Endothelial cell of umbilical vein (primary cell): ENCODE measurements around the gene ARHGEF19. TPM values are rescaled to one million over a fixed set of nuclear protein-coding genes. Genes with fewer than 3 reads are reported as not detected.

Source experiments
- BruUV-seq: library from RNA; stranded (reverse); fragments of 400-500 nt; replicated peaks from 2 replicates; lab custom pipeline; 2021; lab: Mats Ljungman, UMichigan
- CTCF ChIA-PET: fragments of 300-600, 350-600 bp; sonication (Branson Sonifier 250); formaldehyde crosslinking; loops from one replicate; lab custom pipeline; 2021; ENCODE audit warnings: antibody characterized with exemption, inconsistent platforms; lab: Charles Lee
- POLR2A ChIA-PET: fragments of 300-600, 350-600 bp; sonication (Branson Sonifier 250); formaldehyde crosslinking; loops from one replicate; lab custom pipeline; 2021; ENCODE audit warnings: antibody characterized with exemption, inconsistent platforms; lab: Charles Lee
- DNase-seq: peaks from one replicate; pipeline ENCODE4 v3.0.0-alpha.2; 2011; ENCODE audit warnings: low read depth, low spot score
- FAIRE-seq: peaks from 2 replicates; lab custom pipeline; 2011; peaks lifted over from hg19 to GRCh38; lab: Jason Lieb, UNC
- H2AFZ ChIP-seq: 2 replicates; pipeline ENCODE4 v1.6.0; 2012; ENCODE audit warnings: low read depth, low read length, control low read depth, inconsistent platforms
- H3K27ac ChIP-seq: 2 replicates; pipeline ENCODE4 v1.5.1; 2011; ENCODE audit warnings: low read depth, mild to moderate bottlenecking, control low read depth, low read length, moderate library complexity; ENCODE audit not compliant: insufficient read depth
- H3K27me3 ChIP-seq, 2 experiments: 2 replicates each; pipeline versions ENCODE4 v1.6.0 to v1.6.1; 2011; ENCODE audit warnings: low read length in 2 of 2, mixed read lengths in 1 of 2; ENCODE audit not compliant: control insufficient read depth in 2 of 2, insufficient read depth in 2 of 2
- H3K36me3 ChIP-seq, 2 experiments: 2 replicates in 1 of 2; 3 replicates in 1 of 2; pipeline ENCODE4 v1.5.1; 2011; ENCODE audit warnings: low read length in 2 of 2, mild to moderate bottlenecking in 1 of 2, moderate library complexity in 1 of 2; ENCODE audit not compliant: control insufficient read depth in 2 of 2, insufficient read depth in 2 of 2; ENCODE audit errors: extremely low read depth in 1 of 2
- H3K4me1 ChIP-seq: 3 replicates; pipeline ENCODE4 v1.5.1; 2011; ENCODE audit warnings: mild to moderate bottlenecking, low read length; ENCODE audit not compliant: control insufficient read depth, insufficient read depth; ENCODE audit errors: extremely low read depth
- H3K4me2 ChIP-seq: 2 replicates; pipeline ENCODE4 v1.6.1; 2011; ENCODE audit warnings: low read length, control low read depth, mixed read lengths; ENCODE audit not compliant: insufficient read depth
- H3K4me3 ChIP-seq, 3 experiments: fragments of 200-600 bp in 1 of 3; sonication (generic), shearing (Covaris generic) in 1 of 3; replicated peaks in 1 of 3; 2 replicates each; pipeline ENCODE4 v1.5.1; 2011 to 2016; ENCODE audit warnings: control low read depth in 3 of 3, low read length in 3 of 3, mild to moderate bottlenecking in 2 of 3, inconsistent platforms in 1 of 3, low read depth in 1 of 3, moderate library complexity in 1 of 3; ENCODE audit not compliant: insufficient read depth in 1 of 3
- H3K79me2 ChIP-seq: 2 replicates; pipeline ENCODE4 v1.6.0; 2012; ENCODE audit warnings: low read length, inconsistent platforms; ENCODE audit not compliant: control insufficient read depth, insufficient read depth
- H3K9ac ChIP-seq: replicated peaks from 2 replicates; pipeline ENCODE3; 2011; ENCODE audit warnings: low read length, control low read depth; ENCODE audit not compliant: insufficient read depth; ENCODE audit errors: extremely low read depth
- H3K9me1 ChIP-seq: replicated peaks from 3 replicates; pipeline ENCODE4 v1.6.0; 2011; ENCODE audit warnings: mild to moderate bottlenecking, low read length; ENCODE audit not compliant: control insufficient read depth, insufficient read depth; ENCODE audit errors: extremely low read depth
- H3K9me3 ChIP-seq: replicated peaks from 2 replicates; pipeline ENCODE4 v1.5.1; 2012; ENCODE audit warnings: low read length, inconsistent platforms; ENCODE audit not compliant: control insufficient read depth, insufficient read depth
- H4K20me1 ChIP-seq: replicated peaks from 2 replicates; pipeline ENCODE3; 2011; ENCODE audit warnings: mild to moderate bottlenecking, low read length; ENCODE audit not compliant: control insufficient read depth, insufficient read depth; ENCODE audit errors: extremely low read depth
- CTCF ChIP-seq, 2 donors: IDR thresholded peaks; 1 replicate in 1 of 2; 2 replicates in 1 of 2; pipeline ENCODE4 v1.5.1; 2011; ENCODE audit warnings: low read length in 2 of 2, mild to moderate bottlenecking in 2 of 2, moderate library complexity in 2 of 2, control low read depth in 1 of 2, inconsistent platforms in 1 of 2, low read depth in 1 of 2; ENCODE audit not compliant: insufficient read depth in 1 of 2; ENCODE audit errors: extremely low read depth in 1 of 2
- EZH2 ChIP-seq: IDR thresholded peaks from 2 replicates; pipeline ENCODE4 v1.6.1; 2012; ENCODE audit warnings: borderline replicate concordance, low read depth, mild to moderate bottlenecking, moderate library complexity, low read length, inconsistent platforms; ENCODE audit not compliant: severe bottlenecking
- FOS ChIP-seq: IDR thresholded peaks from 2 replicates; pipeline ENCODE4 v1.6.1; 2011; ENCODE audit warnings: mild to moderate bottlenecking, low read length, moderate library complexity, borderline replicate concordance; ENCODE audit not compliant: insufficient read depth
- GATA2 ChIP-seq: IDR thresholded peaks from 2 replicates; pipeline ENCODE4 v1.7.0; 2011; ENCODE audit warnings: low read depth, mild to moderate bottlenecking, moderate library complexity, mixed read lengths, low read length; ENCODE audit not compliant: insufficient read length, insufficient read depth
- JUN ChIP-seq: IDR thresholded peaks from 2 replicates; pipeline ENCODE4 v1.6.1; 2011; ENCODE audit warnings: borderline replicate concordance, low read depth; ENCODE audit not compliant: insufficient read length, insufficient read depth
- MAX ChIP-seq: IDR thresholded peaks from 2 replicates; pipeline ENCODE4 v1.6.1; 2011; ENCODE audit not compliant: insufficient read depth, insufficient read length
- MYC ChIP-seq: IDR thresholded peaks from one replicate; pipeline ENCODE4 v1.6.1; 2011; ENCODE audit warnings: mild to moderate bottlenecking, low read depth, low read length
- POLR2A ChIP-seq: IDR thresholded peaks from 2 replicates; pipeline ENCODE4 v1.6.1; 2012; ENCODE audit warnings: low read depth, mild to moderate bottlenecking, control low read depth, low read length
- POLR2AphosphoS5 ChIP-seq: IDR thresholded peaks from 2 replicates; pipeline ENCODE4 v1.6.1; 2012; ENCODE audit warnings: low read depth, mild to moderate bottlenecking, control low read depth, low read length, moderate library complexity; ENCODE audit not compliant: insufficient read depth
- dilution Hi-C: fragments of 300-500 bp; cut with MboI; formaldehyde crosslinking; loops from one replicate; pipeline ENCODE4 v1.15.0; 2019; ENCODE audit warnings: low sequenced_read_pairs; ENCODE audit not compliant: extremely low pct_ligation_motif_present
- intact Hi-C: fragments of 100-400 bp; cut with micrococcal nuclease; formaldehyde crosslinking; loops from one replicate; pipeline ENCODE4 v1.10.0; 2022
- polyA plus RNA-seq, 4 experiments: library from polyadenylated mRNA; depleted of rRNA in 3 of 4; stranded (reverse) in 3 of 4; unstranded in 1 of 4; fragments of >200 nt; gene quantifications; 2 replicates each; pipeline versions ENCODE4 v1.2.1 to v1.2.3, GENCODE V29; 2011 to 2012; ENCODE audit warnings: missing spikeins in 1 of 4
- total RNA-seq: library from RNA; stranded (reverse); gene quantifications from 2 replicates; pipeline ENCODE4 v1.2.3, GENCODE V29; 2021

ARHGEF19 gene
- total and polyA plus RNA-seq, 2 donors (not counting 3 experiments of a cell fraction or from before 2014, with no cell fraction given), result 6.2 to 8.0 TPM

- Histone ChIP-seq H4K20me1 (no peaks in the 10 kb centered on the region), H3K4me1 (peaks cover 42% of the 10 kb centered on the region), H3K4me2 (peak within 1 kb of the TSS; percentile 95), H2AFZ (peak within 1 kb of the TSS; percentile 82), H3K27me3 (no peaks in the 10 kb centered on the region), H3K79me2 (peaks cover 60% of the 10 kb centered on the region), H3K9ac (peak within 1 kb of the TSS; percentile 89), H3K27ac (peak within 1 kb of the TSS; percentile 84), H3K9me3 (no peaks in the 10 kb centered on the region), H3K36me3 (peaks cover 0 to under 1% of the 10 kb centered on the region in 2 experiments), H3K9me1 (no peaks in the 10 kb centered on the region), H3K4me3 (peak within 1 kb of the TSS; percentile 65 to 88 (median 87))
- BruUV-seq, result TSS peak; percentile 12
- FAIRE-seq (peak; percentile 97), DNase-seq (peak; percentile 90)
- ChIA-PET POLR2A (interaction anchor here (0.6 to 3.9 kb wide), 10 partner anchors 9 to 207 kb away, joined by 3 to 22 read pairs (median 6); no protein-coding TSS in a partner anchor), CTCF (interaction anchor here (1.1 to 7.9 kb wide), 11 partner anchors 9 to 82 kb away, joined by 3 to 154 read pairs (median 6); partner anchors contain the start of gene FAM131C)
- TF ChIP-seq JUN, result no peak
- no peak for TF ChIP-seq EZH2
- no peak for TF ChIP-seq MAX
- TF ChIP-seq GATA2, result no peak
- TF ChIP-seq FOS, result peak; percentile 9
- TF ChIP-seq POLR2A, result peak; percentile 99
- TF ChIP-seq MYC, result no peak
- TF ChIP-seq POLR2AphosphoS5, result peak; percentile 99
- no peak for TF ChIP-seq CTCF (IDR thresholded peaks at IDR 0.05; ENCODE audit: extremely low read depth in 1 of 2, insufficient read depth in 1 of 2, low read depth in 1 of 2, low read length in 2 of 2)
- dilution Hi-C loops (no loop called here), intact Hi-C loops (loop anchor here (1.0 kb wide), 5 partner anchors 9 to 73 kb away; no protein-coding TSS in a partner anchor)
Observed at GRCh38 chr1:16155537-16156410, 56.7 kb downstream of the ARHGEF19 start, which contains the start of gene EPHA2. TSS of gene EPHA2 (minus strand) at chr1:16156069. CDS start at chr1:16155932, 137 bp downstream.
